ENCODE data around the gene ABCC10.
A peak's percentile ranks its signal among the peaks of the same experiment; 100 is the strongest.

ABCC10 gene

DNA sequence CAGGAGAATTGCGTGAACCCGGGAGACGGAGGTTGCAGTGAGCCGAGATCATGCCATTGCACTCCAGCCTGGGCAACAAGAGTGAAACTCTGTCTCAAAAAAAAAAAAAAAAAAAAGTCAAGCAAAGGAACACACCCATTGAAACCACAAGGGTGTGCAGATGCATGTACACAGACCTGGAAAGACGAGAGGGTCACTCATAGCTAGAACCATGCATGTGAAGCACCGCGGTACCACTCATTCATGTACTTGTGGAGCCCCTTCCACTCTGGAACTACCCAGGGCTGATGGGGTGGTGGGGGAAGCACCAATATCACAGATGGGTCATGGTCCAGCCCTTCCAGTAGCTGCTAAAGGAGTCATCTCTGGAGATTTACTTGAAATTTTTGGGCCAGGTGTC lies 42.6 kb downstream of the ABCC10 start:
- DNase-seq: no peak

- DNase-seq: no peak
Measured at GRCh38 chr6:43471399-43471798, 44.1 kb downstream of the ABCC10 start.

DNA sequence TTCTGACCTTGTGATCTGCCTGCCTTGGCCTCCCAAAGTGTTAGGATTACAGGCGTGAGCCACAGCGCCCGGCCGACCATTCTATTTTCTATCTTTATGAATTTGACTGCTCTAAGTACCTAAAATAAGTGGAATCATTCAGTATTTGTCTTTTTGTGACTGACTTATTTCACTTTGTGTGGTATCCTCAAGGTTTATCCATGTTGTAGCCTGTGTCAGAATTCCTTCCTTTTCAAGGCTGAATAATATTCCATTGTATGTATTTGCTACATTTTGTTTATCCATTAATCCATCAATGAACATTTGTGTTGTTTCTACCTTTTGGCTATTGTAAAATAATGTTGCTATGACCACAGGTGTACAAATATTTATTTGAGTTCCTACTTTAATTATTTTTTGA lies 45.2 kb downstream of the ABCC10 start:
- no peak for DNase-seq

- DNase-seq: no peak
Measured at GRCh38 chr6:43475516-43475915, 48.2 kb downstream of the ABCC10 start.

DNA sequence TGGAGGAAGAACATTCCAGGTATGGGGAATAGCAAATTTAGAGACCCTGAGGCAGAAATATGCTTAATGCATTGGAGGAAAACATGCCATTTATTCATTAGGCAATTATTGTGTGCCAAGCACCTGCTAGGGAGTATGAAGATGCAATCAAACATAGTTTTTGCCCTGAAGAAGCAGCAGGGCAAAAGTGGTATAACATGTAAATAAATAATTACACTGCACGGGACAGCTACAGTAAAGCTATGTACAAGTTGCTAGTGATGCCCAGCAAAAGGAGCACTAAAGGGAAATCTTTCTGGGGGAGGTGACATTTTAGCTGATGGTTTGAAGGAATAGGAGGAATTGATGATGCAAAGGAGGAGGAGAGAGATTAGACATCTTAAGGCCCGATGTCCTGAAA lies 49.4 kb downstream of the ABCC10 start:
- no peak for DNase-seq

GRCh38 chr6:43477235-43478007 lies 50.1 kb downstream of the ABCC10 start, which contains the start of gene TJAP1:
Gene TJAP1, plus strand, starts transcription at chr6:43477570. Its CDS starts 21,432 bp downstream, at chr6:43499002.
- peak; percentile 90 to 96 (median 94) for DNase-seq

- DNase-seq: no peak
Measured at GRCh38 chr6:43478008-43478372, 50.6 kb downstream of the ABCC10 start.

- DNase-seq: peak in 1 of 3 donors; percentile 34
Measured at GRCh38 chr6:43481075-43481474, 53.7 kb downstream of the ABCC10 start.

GRCh38 chr6:43481591-43482236 lies 54.4 kb downstream of the ABCC10 start:
- DNase-seq: no peak

GRCh38 chr6:43488667-43489276 lies 61.4 kb downstream of the ABCC10 start:
- DNase-seq: no peak

DNA sequence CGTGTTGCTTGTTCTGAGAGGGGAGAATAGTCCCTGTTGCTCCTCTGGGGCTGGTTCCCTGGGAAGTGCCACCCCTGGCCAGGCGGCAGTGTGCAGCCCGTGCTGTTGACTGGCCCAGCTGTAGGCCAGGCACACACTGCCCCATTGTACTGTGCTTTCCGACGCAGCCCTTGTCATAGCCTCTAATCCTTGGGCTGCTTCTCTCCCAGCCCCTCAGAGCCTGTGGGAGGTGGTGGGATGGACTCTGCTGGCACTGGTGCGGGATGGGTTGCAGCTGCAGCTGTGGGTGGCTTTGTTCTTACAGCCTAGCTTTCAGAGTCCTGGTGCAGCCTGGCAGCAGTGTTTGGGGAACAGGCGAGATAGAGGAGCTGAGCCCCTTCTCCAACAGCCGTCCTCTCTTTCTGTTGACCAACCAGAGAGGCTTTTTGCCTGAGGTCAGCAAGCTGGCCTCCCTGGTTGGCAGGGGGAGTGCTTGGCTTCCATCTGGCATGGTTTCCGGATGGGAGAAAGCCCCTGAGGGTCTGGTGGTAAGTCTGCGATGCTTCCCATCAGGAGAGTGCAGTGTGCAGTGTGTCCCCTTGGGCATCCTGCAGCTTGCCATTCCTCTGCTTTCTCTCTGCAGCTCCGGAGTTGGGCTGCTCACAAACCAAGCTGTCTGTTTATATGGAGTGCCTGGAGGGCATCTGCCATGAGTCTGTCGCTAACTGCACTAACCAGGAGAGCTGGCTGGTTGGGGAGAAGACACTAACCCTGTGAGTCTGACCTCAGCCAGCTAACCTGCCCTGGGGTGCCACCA lies 62.1 kb downstream of the ABCC10 start:
- no peak for DNase-seq

- no peak for DNase-seq
Measured at GRCh38 chr6:43490523-43490939, 63.2 kb downstream of the ABCC10 start.

DNA sequence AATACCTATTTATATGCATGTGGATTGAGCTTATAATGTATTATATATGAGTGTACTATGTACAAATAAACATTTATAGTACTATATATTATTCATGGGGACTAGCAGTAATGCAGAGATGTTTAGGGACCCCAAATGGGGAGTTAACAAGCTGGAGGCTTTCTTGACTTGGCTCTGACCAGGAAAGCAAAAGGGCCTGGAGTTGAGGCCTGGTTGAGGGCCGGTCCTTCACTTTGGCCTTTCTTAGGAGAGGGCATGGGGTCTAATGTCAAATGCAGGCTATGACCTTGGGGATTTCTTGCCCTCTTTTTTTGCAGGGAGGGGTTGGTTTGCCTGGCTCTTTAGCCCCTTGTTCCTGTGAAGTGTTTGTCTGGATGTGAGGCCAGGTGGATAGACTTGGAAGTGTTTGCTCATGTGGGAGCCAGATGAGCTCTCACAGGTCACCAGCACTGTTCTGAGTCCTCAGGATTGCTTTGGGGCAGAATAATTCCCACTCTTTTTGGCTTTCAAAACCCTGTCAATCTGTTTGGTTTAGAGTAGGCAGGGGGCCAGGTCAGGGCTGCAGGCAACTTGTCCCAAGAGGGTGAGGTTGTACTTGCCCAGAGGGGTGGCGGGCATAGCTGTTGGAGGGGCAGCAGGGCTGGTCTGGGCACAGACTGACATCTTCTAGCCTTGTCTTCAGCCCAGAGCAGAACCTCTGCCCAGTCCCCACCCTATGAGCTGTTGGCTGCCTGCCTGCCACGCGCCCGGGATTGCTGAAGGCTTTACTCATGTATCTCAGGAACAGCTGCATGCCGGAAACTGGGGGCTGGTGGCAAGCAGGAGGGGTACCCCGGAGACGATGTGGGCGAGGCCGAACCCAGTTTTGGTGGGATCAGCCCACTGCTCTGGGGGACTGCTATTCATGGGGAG lies 64.7 kb downstream of the ABCC10 start:
- DNase-seq: no peak

- no peak for DNase-seq
Measured at GRCh38 chr6:43492673-43493072, 65.3 kb downstream of the ABCC10 start.

- DNase-seq: no peak
Measured at GRCh38 chr6:43493230-43493629, 65.9 kb downstream of the ABCC10 start.

GRCh38 chr6:43493833-43494232 lies 66.5 kb downstream of the ABCC10 start:
- DNase-seq: no peak

- DNase-seq: no peak
Measured at GRCh38 chr6:43494321-43494720, 67.0 kb downstream of the ABCC10 start.

- no peak for DNase-seq
Measured at GRCh38 chr6:43494766-43495165, 67.4 kb downstream of the ABCC10 start.

DNA sequence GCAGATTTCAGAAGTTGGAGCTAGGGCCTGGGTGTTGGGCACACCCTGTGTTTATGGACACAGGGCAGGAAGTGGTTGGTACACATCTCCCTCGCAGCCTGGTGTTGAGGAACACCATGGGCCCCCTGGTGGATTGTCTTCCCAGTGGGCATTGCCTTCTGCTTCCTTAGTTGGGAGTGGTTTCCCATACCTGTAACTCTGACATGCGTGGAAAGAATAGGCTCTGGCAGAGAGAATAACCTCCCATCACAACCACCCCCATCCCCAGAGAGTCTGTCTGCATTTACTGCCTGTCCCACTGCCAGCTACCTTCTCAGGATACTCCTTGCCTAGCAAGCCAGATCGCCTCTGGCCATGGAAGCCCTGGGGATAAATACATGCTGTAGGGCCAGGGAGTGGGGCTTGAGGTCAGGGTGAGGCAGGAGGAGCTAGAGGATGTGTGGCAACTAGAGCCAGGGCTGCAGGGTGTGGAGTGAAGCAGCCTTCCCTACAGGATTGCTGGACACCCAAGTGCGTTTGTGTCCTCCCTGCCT lies 68.1 kb downstream of the ABCC10 start:
- peak in 1 of 3 donors; percentile 37 for DNase-seq

DNA sequence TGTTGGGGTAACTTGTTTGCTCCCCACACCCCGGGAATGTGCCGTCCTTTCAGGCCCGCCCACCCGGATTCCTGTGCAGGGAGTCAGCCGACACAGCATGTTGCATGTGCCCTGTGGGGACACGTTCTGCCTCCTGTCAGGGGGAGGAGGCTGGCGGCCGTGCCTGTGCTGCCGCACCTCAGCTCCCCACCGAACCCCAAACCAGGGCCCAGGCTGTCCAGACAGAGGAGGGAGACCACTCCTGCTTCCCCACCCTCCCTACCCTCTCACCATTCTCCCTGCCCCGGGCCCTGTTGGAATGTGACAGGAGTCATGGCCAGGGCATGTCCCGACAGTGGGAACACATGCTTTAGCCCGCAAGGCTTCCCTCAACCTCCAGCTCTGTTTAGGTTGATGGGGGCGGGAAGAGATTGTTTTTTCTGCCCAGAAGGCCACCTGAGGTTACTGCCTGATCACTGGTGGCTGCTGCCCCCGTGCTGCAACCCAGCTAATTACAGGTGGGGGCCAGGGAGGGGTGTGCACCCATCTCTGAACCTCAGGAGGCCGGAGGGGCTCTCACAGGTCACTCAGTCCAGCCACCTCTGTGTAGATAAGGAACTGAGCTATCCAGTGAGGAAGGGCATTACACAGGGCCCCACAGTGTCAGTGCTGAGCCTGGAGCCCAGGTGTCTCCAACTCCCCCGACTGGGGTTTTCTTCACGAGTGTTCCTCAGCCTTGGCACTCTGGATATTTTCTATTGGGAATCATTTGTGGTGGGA lies 69.2 kb downstream of the ABCC10 start:
- no peak for DNase-seq

DNA sequence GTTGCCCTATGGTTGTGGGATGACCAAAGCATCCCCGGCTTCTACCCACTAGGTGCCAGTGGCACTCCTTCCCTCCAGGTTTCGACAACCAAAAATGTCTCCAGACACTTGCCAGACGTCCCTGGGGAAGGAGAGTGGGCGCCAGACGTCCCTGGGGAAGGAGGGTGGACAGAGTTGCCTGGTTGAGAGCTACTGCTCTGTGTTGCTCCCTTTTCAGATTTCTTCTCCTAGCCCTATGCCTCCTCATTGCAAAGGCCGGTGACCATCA lies 69.7 kb downstream of the ABCC10 start:
- DNase-seq: no peak
